Motor neuron (in vitro differentiated cells): ENCODE measurements around the gene LYPD3. TPM values are rescaled to one million over a fixed set of nuclear protein-coding genes. Genes with fewer than 3 reads are reported as not detected.

Source experiments
- ATAC-seq, 8 experiments: fragments of 200-7000 bp; cut with Tn5 transposase; replicated peaks in 6 of 8; 2 replicates each; pipeline ENCODE4 v1.8.0; 2021; ENCODE audit warnings: mild to moderate bottlenecking in 8 of 8, moderate library complexity in 8 of 8
- H3K27ac ChIP-seq, 2 donors: fragments of 250-450 bp; sonication (Bioruptor Pico); 2 replicates each; pipeline ENCODE4 v1.9.0; 2021; ENCODE audit warnings: antibody characterized with exemption in 2 of 2, mild to moderate bottlenecking in 2 of 2, moderate library complexity in 1 of 2
- H3K4me1 ChIP-seq, 2 donors: fragments of 250-450 bp; sonication (Bioruptor Pico); replicated peaks in 1 of 2; 2 replicates each; pipeline ENCODE4 v1.6.1; 2021; ENCODE audit warnings: antibody characterized with exemption in 2 of 2, mild to moderate bottlenecking in 2 of 2, moderate library complexity in 1 of 2
- H3K4me3 ChIP-seq, 5 donors: fragments of 250-450 bp; sonication (Bioruptor Pico); 2 replicates each; pipeline ENCODE4 v1.9.0; 2021; ENCODE audit warnings: antibody characterized with exemption in 5 of 5, mild to moderate bottlenecking in 5 of 5, moderate library complexity in 4 of 5
- WGBS, 10 experiments: fragments of 450-650 bp; shearing (Covaris generic); methylation state at CpG; one replicate each; pipeline ENCODE4 v1.0.0; 2022; 5-methylcytosine and 5-hydroxymethylcytosine counted together
- in situ Hi-C, 9 experiments: fragments of 400-800 bp; cut with MboI; loops; one replicate each; pipeline ENCODE4 v1.15.0; 2021; ENCODE audit warnings: low sequenced_read_pairs in 9 of 9, low pct_unique_long_range_greater_than_20kb in 2 of 9; ENCODE audit not compliant: unreplicated experiment in 9 of 9
- total RNA-seq, 8 experiments: library from RNA; unstranded; fragments of 300-600 nt; gene quantifications; 2 replicates each; pipeline versions ENCODE4 v1.2.3 to v1.2.4, GENCODE V29; 2022

Gene LYPD3
- total RNA-seq, 8 experiments from 2014 or later = 0.31 to 4.6 (median 1.1) TPM

- Histone ChIP-seq H3K27ac (no peak overlapping the region), H3K4me3 (no peak overlapping the region), H3K4me1 (no peaks in the 10 kb centered on the region)
- in situ Hi-C loops = loop anchor here in 1 of 9 experiments (25.0 kb wide), 1 partner anchor 180 kb away; no protein-coding TSS in a partner anchor
- ATAC-seq = no peak
- 29 to 93% (median 63%) methylated on average over 2 to 4 of the region's 4 CpGs for WGBS, 10 experiments
These were observed 48.3 kb downstream of the LYPD3 start for GRCh38 chr19:43416951-43417623.

GRCh38 chr19:43414554-43414953 lies 50.9 kb downstream of the LYPD3 start, which contains the start of gene TEX101:
TSS of gene TEX101 (plus strand) at chr19:43414890. CDS start at chr19:43415920, 1,030 bp downstream.
- Histone ChIP-seq H3K27ac (no peak within 1 kb of the TSS), H3K4me3 (no peak within 1 kb of the TSS), H3K4me1 (no peaks in the 10 kb centered on the region)
- no peak for ATAC-seq
- WGBS, 10 experiments = 75 to 93% (median 82%) methylated on average over 2 to 16 of the region's 21 CpGs; no CpG with 5 or more reads in 5 of the 10 experiments
- in situ Hi-C loops = loop anchor here in 1 of 9 experiments (25.0 kb wide), 1 partner anchor 177 kb away; no protein-coding TSS in a partner anchor

- in situ Hi-C loops = loop anchor here in 1 of 9 experiments (25.0 kb wide), 1 partner anchor 175 kb away; no protein-coding TSS in a partner anchor
- ATAC-seq = no peak
- 22 to 100% (median 57%) methylated on average over 1 to 5 of the region's 6 CpGs; no CpG with 5 or more reads in 3 of the 10 experiments for WGBS, 10 experiments
These were observed 53.0 kb downstream of the LYPD3 start for GRCh38 chr19:43412441-43412840.

More at GRCh38 chr19:43412441-43412840, 53.0 kb downstream of the LYPD3 start:
- no peaks in the 10 kb centered on the region for H3K4me1 ChIP-seq
- no peak overlapping the region for H3K27ac ChIP-seq
- no peak overlapping the region for H3K4me3 ChIP-seq

Other genes starting within 250 kb of the LYPD3 start
- gene PSG9, start 196.1 kb downstream of the LYPD3 start, total RNA-seq = under 1 TPM in 5 of 8 experiments, not detected in 3; 0.05 to 0.46 (median 0.38) TPM
- under 1 TPM in 2 of 8 experiments, not detected in 6; 0.24 to 0.51 TPM for gene CD177, start 111.9 kb downstream of the LYPD3 start, total RNA-seq
- not detected for gene TEX101, start 50.7 kb downstream of the LYPD3 start, total RNA-seq
- gene PHLDB3, start 39.1 kb upstream of the LYPD3 start, total RNA-seq = 10 to 100 TPM in 5 of 8 experiments, 1 to 10 TPM in 3; 3.9 to 17.7 (median 13.2) TPM
- gene ETHE1, start 61.6 kb upstream of the LYPD3 start, total RNA-seq = 10 to 100 TPM; 11.5 to 70.2 (median 22.1) TPM
- gene ZNF575, start 67.6 kb upstream of the LYPD3 start, total RNA-seq = 1 to 10 TPM in 4 of 8 experiments, under 1 TPM in 4; 0.46 to 2.4 (median 1.0) TPM
- 10 to 100 TPM in 7 of 8 experiments, 1 to 10 TPM in 1; 7.2 to 62.1 (median 30.1) TPM for gene XRCC1, start 109.9 kb upstream of the LYPD3 start, total RNA-seq
- 10 to 100 TPM in 2 of 8 experiments, 1 to 10 TPM in 5, under 1 TPM in 1; 0.64 to 22.4 (median 3.0) TPM for gene PINLYP, start 110.2 kb upstream of the LYPD3 start, total RNA-seq
- gene IRGQ, start 130.5 kb upstream of the LYPD3 start, total RNA-seq = 10 to 100 TPM; 17.2 to 46.5 (median 29.0) TPM
- gene ZNF576, start 131.0 kb upstream of the LYPD3 start, total RNA-seq = 10 to 100 TPM in 5 of 8 experiments, 1 to 10 TPM in 3; 8.0 to 19.0 (median 11.8) TPM
- gene SRRM5, start 146.5 kb upstream of the LYPD3 start, total RNA-seq = 1 to 10 TPM in 2 of 8 experiments, under 1 TPM in 6; 0.60 to 2.3 (median 0.77) TPM
- gene ZNF428, start 154.0 kb upstream of the LYPD3 start, total RNA-seq = 100 to 1,000 TPM in 2 of 8 experiments, 10 to 100 TPM in 6; 17.4 to 166 (median 84.4) TPM
- 10 to 100 TPM in 6 of 8 experiments, 1 to 10 TPM in 2; 1.0 to 91.6 (median 70.8) TPM for gene CADM4, start 174.2 kb upstream of the LYPD3 start, total RNA-seq
- gene PLAUR, start 204.6 kb upstream of the LYPD3 start, total RNA-seq = 10 to 100 TPM in 2 of 8 experiments, 1 to 10 TPM in 5, under 1 TPM in 1; 0.60 to 23.6 (median 5.3) TPM